A549 (cell line): ENCODE results near the gene HSPA4.

ENCODE experiments used
- CEBPB ChIP-seq, 2 experiments: fragments of >200 bp in 1 of 2; sonication (Bioruptor Twin) in 1 of 2; formaldehyde crosslinking in 1 of 2; IDR thresholded peaks; 2 replicates each; pipeline ENCODE4 v1.6.1; 2012 to 2016
- CTCF ChIP-seq: fragments of >200 bp; sonication (Bioruptor Twin); formaldehyde crosslinking; IDR thresholded peaks from 3 replicates; pipeline ENCODE4 v1.5.1; 2016
- HOXA7 ChIP-seq: fragments of 250-450 bp; sonication (Bioruptor Pico); IDR thresholded peaks from 2 replicates; pipeline ENCODE4 v1.5.0; 2020; ENCODE audit warnings: mild to moderate bottlenecking, moderate library complexity
- KDM5A ChIP-seq: fragments of 200-600 bp; sonication (generic); IDR thresholded peaks from 2 replicates; pipeline ENCODE4 v1.6.1; 2016; ENCODE audit warnings: antibody characterized with exemption, mild to moderate bottlenecking
- MAX ChIP-seq: IDR thresholded peaks from 2 replicates; pipeline ENCODE4 v1.6.1; 2012
- NR3C1 ChIP-seq: fragments of >200 bp; sonication (Bioruptor Twin); formaldehyde crosslinking; IDR thresholded peaks from 3 replicates; pipeline ENCODE4 v1.6.1; 2017
- RAD21 ChIP-seq, 2 experiments: fragments of >200 bp in 1 of 2; sonication (Bioruptor Twin) in 1 of 2; formaldehyde crosslinking in 1 of 2; IDR thresholded peaks in 1 of 2; conservative IDR thresholded peaks in 1 of 2; 2 replicates in 1 of 2; 3 replicates in 1 of 2; pipeline ENCODE4 v1.6.1; 2012 to 2018; ENCODE audit warnings: inconsistent platforms in 1 of 2
- RFX5 ChIP-seq: fragments of 450-650 bp; IDR thresholded peaks from 2 replicates; pipeline ENCODE4 v1.7.1; 2014; ENCODE audit warnings: antibody characterized with exemption, mild to moderate bottlenecking, moderate library complexity
- RNF2 ChIP-seq: fragments of 200-600 bp; sonication (generic); IDR thresholded peaks from 2 replicates; pipeline ENCODE4 v1.6.1; 2016; ENCODE audit warnings: low read depth, mild to moderate bottlenecking, antibody characterized with exemption, moderate library complexity, borderline replicate concordance
- SREBF2 ChIP-seq: fragments of 450-650 bp; IDR thresholded peaks from 2 replicates; pipeline ENCODE4 v1.6.1; 2014; ENCODE audit warnings: mild to moderate bottlenecking, moderate library complexity
- ZFP36 ChIP-seq: fragments of 450-650 bp; IDR thresholded peaks from 2 replicates; pipeline ENCODE4 v1.6.1; 2014; ENCODE audit warnings: borderline replicate concordance; ENCODE audit not compliant: partially characterized antibody

DNA sequence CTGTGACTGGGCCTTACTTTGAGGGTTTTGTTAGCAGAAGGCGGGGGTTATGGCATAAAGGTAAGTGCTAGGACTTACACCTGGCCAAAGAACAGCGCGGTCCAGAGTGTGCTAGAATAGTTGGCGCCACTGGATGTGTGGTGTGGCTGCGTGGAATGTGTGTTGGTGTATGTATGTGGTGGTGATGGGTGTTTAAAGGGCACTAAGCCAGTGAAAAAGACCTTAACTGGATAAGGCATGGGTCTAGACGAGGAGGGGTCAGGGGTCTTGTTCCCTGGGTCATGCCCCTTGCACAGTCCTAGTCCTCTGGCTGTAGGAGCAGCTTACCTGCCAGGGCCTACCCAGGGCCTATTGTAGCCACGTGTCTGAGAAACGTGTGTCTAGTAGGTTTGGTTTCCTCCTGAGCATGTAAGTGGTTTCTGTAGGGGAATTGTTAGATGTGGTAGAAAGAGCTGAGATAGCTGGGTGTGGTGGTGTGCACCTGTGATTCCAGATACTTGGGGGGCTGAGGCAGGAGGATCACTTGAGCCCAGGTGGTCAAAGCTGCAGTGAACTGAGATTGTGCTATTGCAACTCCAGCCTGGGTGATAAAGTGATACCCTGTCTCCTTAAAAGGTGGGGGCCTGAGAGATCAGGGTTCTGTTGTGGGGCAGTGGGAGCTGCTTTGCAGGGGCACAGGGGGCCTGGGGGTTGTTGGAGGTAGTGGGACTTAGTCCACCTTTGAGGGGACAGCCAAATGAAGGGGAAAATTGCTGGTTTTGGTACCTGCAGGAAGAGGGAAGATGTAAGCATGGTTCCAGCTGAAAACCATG, 55.2 kb downstream of the HSPA4 start:
- TF ChIP-seq MAX = no peak
- TF ChIP-seq RFX5 = no peak
- peak; percentile 39; the same call in 1 of the 2 replicates for TF ChIP-seq HOXA7 (CRISPR knock-in tag)
- no peak for TF ChIP-seq SREBF2
- TF ChIP-seq ZFP36 = no peak
- no peak for TF ChIP-seq NR3C1
- no peak for TF ChIP-seq CTCF
- no peak for TF ChIP-seq RNF2
- TF ChIP-seq KDM5A = no peak
- no peak for TF ChIP-seq CEBPB (IDR thresholded peaks at IDR 0.05)
- TF ChIP-seq RAD21 (conservative IDR thresholded peaks at IDR 0.05 in 1 of 2, IDR thresholded peaks at IDR 0.05 in 1 of 2) = no peak
